Prostate gland (tissue), 2 donors: ENCODE results near the gene PTPRCAP. TPM values are rescaled to one million over a fixed set of nuclear protein-coding genes. Genes with fewer than 3 reads are reported as not detected.

Source experiments
- DNase-seq: peaks from one replicate; pipeline ENCODE4 v3.0.0-alpha.2; 2019; ENCODE audit warnings: low spot score
- H3K27ac ChIP-seq, 2 donors: fragments of 200-600 bp; sonication (generic); 2 replicates each; pipeline ENCODE4 v1.5.1; 2017 to 2019
- H3K27me3 ChIP-seq: fragments of 200-600 bp; sonication (generic); replicated peaks from 2 replicates; pipeline ENCODE4 v1.5.1; 2019; ENCODE audit not compliant: insufficient read depth
- H3K36me3 ChIP-seq, 2 donors: fragments of 200-600 bp; sonication (generic); 1 replicate in 1 of 2; 2 replicates in 1 of 2; pipeline versions ENCODE4 v1.5.1 to v1.8.1; 2017 to 2019
- H3K4me1 ChIP-seq: fragments of 200-600 bp; sonication (generic); replicated peaks from 2 replicates; pipeline ENCODE4 v1.5.1; 2019
- H3K4me3 ChIP-seq, 2 donors: fragments of 200-600 bp; sonication (generic); 2 replicates each; pipeline ENCODE4 v1.5.1; 2017 to 2019
- H3K9me3 ChIP-seq: fragments of 200-600 bp; sonication (generic); 2 replicates; pipeline ENCODE4 v1.5.1; 2017
- POLR2A ChIP-seq: fragments of 450-650 bp; IDR thresholded peaks from one replicate; pipeline ENCODE4 v1.6.1; 2016; ENCODE audit warnings: antibody characterized with exemption, mild to moderate bottlenecking
- POLR2AphosphoS5 ChIP-seq: sonication (generic); formaldehyde crosslinking; IDR thresholded peaks from one replicate; pipeline ENCODE4 v1.6.1; 2017; ENCODE audit warnings: antibody characterized with exemption
- WGBS: methylation state at CpG from one replicate; pipeline ENCODE4 v1.1.5; 2018; 5-methylcytosine and 5-hydroxymethylcytosine counted together
- intact Hi-C: fragments of 100-400 bp; cut with DNase I; formaldehyde crosslinking; loops from one replicate; pipeline ENCODE4 v1.14.2; 2022
- total RNA-seq, 2 donors: library from RNA; depleted of rRNA; stranded (reverse); fragments of >200 nt; gene quantifications; one replicate each; pipeline ENCODE4 v1.1.0, GENCODE V29; 2016
- TF ChIP-seq, protein P1 (sequence below), 4 experiments: fragments of 200-600 bp in 2 of 4; fragments of 450-650 bp in 2 of 4; sonication (generic) in 2 of 4; IDR thresholded peaks; 1 replicate in 3 of 4; 2 replicates in 1 of 4; pipeline ENCODE4 v1.5.1; 2016 to 2019; ENCODE audit warnings: antibody characterized with exemption in 4 of 4, mild to moderate bottlenecking in 2 of 4, moderate library complexity in 2 of 4

The PTPRCAP gene
- total RNA-seq, 2 donors from 2014 or later: 2.9 to 5.9 TPM

DNA sequence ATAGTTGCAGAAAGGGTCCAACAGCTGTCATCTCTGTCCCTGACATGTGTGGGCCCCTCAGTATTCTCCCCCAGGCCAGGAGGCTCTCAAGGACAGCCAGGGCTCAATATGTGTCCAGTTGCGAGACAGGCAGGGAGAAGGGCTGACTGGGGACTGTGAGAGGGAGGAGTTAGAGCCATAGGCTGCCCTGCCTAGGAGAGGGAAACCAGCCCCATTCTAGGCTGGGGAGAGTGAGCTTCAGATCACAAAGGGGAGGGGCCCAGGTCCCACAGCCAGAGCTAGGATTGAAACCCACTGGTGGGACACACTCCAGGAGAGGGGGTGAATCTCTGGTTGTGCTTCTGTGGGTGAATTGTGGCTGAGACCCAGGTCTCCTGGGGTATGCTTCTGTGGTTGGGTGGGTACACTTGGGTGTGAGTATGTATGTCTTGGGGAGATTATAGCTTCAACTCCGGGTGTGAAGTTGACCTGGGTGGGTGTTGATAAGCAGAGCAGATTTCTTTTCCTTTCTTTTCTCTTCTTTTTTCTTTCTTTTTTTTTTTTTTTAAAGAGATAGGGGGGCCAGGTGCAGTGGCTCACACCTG lies 24.1 kb downstream of the PTPRCAP start:
- Histone ChIP-seq H3K4me3 (no peak overlapping the region), H3K27me3 (no peaks in the 10 kb centered on the region), H3K27ac (no peak overlapping the region), H3K4me1 (peaks cover 4% of the 10 kb centered on the region), H3K36me3 (no peaks in the 10 kb centered on the region), H3K9me3 (no peaks in the 10 kb centered on the region)
- no peak for TF ChIP-seq POLR2AphosphoS5
- TF ChIP-seq POLR2A: no peak
- TF ChIP-seq, protein P1, sequence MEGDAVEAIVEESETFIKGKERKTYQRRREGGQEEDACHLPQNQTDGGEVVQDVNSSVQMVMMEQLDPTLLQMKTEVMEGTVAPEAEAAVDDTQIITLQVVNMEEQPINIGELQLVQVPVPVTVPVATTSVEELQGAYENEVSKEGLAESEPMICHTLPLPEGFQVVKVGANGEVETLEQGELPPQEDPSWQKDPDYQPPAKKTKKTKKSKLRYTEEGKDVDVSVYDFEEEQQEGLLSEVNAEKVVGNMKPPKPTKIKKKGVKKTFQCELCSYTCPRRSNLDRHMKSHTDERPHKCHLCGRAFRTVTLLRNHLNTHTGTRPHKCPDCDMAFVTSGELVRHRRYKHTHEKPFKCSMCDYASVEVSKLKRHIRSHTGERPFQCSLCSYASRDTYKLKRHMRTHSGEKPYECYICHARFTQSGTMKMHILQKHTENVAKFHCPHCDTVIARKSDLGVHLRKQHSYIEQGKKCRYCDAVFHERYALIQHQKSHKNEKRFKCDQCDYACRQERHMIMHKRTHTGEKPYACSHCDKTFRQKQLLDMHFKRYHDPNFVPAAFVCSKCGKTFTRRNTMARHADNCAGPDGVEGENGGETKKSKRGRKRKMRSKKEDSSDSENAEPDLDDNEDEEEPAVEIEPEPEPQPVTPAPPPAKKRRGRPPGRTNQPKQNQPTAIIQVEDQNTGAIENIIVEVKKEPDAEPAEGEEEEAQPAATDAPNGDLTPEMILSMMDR (IDR thresholded peaks at IDR 0.05): no peak
- intact Hi-C loops: no loop called here
- 80% methylated on average over 2 of the region's 2 CpGs for WGBS
- no peak for DNase-seq

DNA sequence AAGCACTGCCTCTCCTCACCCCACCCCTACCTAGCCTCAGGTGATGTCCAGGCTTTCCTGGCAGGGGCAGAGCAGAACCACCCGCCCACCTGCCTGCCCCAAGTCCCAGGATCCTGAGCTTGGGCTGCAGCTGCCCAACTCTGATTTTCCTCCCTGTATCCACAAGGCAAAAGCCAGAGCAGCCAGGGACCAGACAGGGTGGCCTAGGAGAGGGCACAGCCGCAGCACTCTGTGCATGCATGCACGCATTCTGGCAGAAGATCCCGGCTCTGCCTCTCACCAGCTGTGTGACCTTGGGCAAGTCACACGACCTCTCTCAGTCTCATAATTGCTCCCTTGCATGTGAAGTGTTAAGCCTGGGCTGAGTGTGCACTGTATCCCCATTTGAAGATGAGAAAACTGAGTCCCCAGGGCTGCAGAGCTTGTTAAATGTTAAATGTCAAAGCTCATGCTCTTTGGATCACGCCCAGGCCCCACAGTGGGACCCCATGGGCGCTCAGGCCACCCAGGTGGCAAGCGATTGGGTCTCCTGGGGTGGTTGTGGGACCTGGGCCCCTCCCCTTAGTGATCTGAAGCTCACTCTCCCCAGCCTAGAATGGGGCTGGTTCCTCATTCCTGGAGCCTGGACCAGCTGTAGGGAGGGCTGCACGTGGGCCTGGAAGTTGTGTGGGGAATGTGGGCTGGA lies 24.8 kb downstream of the PTPRCAP start:
- Histone ChIP-seq H3K4me3 (no peak overlapping the region), H3K4me1 (peaks cover 4% of the 10 kb centered on the region), H3K9me3 (no peaks in the 10 kb centered on the region), H3K27ac (no peak overlapping the region), H3K36me3 (no peaks in the 10 kb centered on the region), H3K27me3 (no peaks in the 10 kb centered on the region)
- TF ChIP-seq, protein P1 (IDR thresholded peaks at IDR 0.05): no peak
- TF ChIP-seq POLR2AphosphoS5 (no peak), POLR2A (no peak)
- 70% methylated on average over 9 of the region's 9 CpGs for WGBS
- DNase-seq: no peak
- intact Hi-C loops: no loop called here

DNA sequence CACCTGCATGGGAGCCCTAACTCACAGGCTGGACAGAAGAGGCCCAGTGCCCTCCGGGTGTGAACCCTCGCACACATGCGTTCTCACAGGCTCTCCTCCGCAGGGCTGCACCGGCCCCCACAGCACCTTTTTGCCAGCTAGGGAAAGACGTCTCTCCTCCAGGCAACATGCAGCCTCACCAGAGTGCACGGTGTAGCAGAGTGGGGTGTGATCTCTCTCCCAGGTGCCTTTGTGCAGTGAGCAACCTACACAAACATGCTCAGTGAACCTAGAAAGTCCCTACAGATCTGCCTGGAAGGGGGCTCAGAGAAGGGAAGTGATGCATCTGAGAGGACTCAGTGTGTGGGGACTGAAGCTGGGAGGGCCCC lies 25.7 kb downstream of the PTPRCAP start:
- no peaks in the 10 kb centered on the region for H3K36me3 ChIP-seq
- H3K4me3 ChIP-seq: no peak overlapping the region
- no peaks in the 10 kb centered on the region for H3K9me3 ChIP-seq
- DNase-seq: no peak
- intact Hi-C loops: no loop called here
- WGBS: 55% methylated on average over 7 of the region's 7 CpGs
- TF ChIP-seq, protein P1 (IDR thresholded peaks at IDR 0.05): no peak
- TF ChIP-seq POLR2A (no peak), POLR2AphosphoS5 (no peak)
- no peaks in the 10 kb centered on the region for H3K27me3 ChIP-seq
- H3K4me1 ChIP-seq: peaks cover 4% of the 10 kb centered on the region
- no peak overlapping the region for H3K27ac ChIP-seq

DNA sequence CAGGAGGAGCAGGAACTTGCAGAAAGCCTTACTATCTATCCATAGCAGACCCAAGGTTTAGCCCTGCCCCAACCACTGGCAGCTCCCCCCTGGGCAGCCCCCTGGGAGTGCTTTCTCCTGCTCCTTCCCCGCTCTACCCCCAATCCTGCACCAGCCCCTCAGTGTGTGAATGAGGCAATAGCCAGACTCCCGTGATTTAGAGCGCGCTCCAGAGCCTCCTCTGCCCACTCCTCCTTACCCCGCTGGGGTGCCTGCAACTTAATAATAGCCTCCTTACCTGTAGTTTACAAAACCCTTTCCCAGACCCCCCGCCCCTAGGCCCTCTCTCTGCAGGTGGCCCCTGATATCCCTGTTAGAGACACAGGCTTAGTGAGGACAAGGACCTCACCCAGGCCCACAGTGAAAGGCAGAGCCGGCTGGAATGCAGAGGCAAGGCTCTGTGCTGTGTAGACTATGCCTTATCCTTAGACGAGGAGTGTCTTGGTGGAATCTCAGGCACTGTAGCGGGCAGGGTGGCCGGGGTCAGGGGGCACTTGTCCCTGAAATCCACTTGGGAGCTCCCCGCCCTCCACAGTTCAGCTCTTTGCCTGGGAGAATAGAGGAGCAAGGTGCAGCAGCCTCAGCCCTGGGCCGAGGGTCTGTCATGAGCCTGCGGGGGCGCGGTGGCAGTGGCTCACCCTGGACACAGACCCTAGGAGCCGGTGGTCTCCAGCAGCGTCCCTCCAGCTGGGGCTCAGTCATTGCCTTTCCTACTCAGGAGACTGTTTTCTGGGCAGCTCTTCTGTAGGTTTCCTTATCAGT lies 26.3 kb downstream of the PTPRCAP start:
- H3K27me3 ChIP-seq: no peaks in the 10 kb centered on the region
- H3K4me3 ChIP-seq: no peak overlapping the region
- no peak overlapping the region for H3K27ac ChIP-seq
- 79% methylated on average over 17 of the region's 17 CpGs for WGBS
- TF ChIP-seq POLR2AphosphoS5 (no peak), POLR2A (no peak)
- TF ChIP-seq, protein P1 (IDR thresholded peaks at IDR 0.05): no peak
- H3K9me3 ChIP-seq: no peaks in the 10 kb centered on the region
- intact Hi-C loops: no loop called here
- H3K4me1 ChIP-seq: no peaks in the 10 kb centered on the region
- H3K36me3 ChIP-seq: no peaks in the 10 kb centered on the region
- no peak for DNase-seq
